Suprapubic skin (tissue), 3 donors: ENCODE measurements around the gene HSPA1A.

Source experiments
- CTCF ChIP-seq, 2 donors: fragments of 200-600 bp in 1 of 2; fragments of 450-650 bp in 1 of 2; sonication (generic) in 1 of 2; IDR thresholded peaks; one replicate each; pipeline ENCODE4 v1.5.1; 2016 to 2019; ENCODE audit warnings: antibody characterized with exemption in 2 of 2, mild to moderate bottlenecking in 1 of 2, moderate library complexity in 1 of 2
- EP300 ChIP-seq: sonication (generic); formaldehyde crosslinking; IDR thresholded peaks from one replicate; pipeline ENCODE4 v1.6.1; 2017; ENCODE audit warnings: antibody characterized with exemption

GRCh38 chr6:31815025-31815838, at the start of gene HSPA1A, which contains the start of gene HSPA1L:
- TF ChIP-seq CTCF (IDR thresholded peaks at IDR 0.05) (no peak), EP300 (no peak)
